GM23338 (cell line): Measurements from ENCODE around the gene MAN2A2. TPM values are rescaled to one million over a fixed set of nuclear protein-coding genes. Genes with fewer than 3 reads are reported as not detected.

Experiments
- ATAC-seq: fragments of 200-7000 bp; cut with Tn5 transposase; 3 replicates; pipeline ENCODE4 v1.9.1; 2020
- DNase-seq: peaks from one replicate; pipeline ENCODE4 v3.0.0-alpha.2; 2015; ENCODE audit warnings: low spot score
- H2AFZ ChIP-seq: fragments of 200-600 bp; sonication (generic); 2 replicates; pipeline ENCODE4 v1.8.0; 2016; ENCODE audit warnings: antibody characterized with exemption, mild to moderate bottlenecking, moderate library complexity
- H3F3A ChIP-seq: fragments of 200-600 bp; sonication (generic); replicated peaks from 2 replicates; pipeline ENCODE4 v1.8.0; 2017; ENCODE audit warnings: antibody characterized with exemption, mixed run types, low read depth
- H3K27ac ChIP-seq: fragments of 200-600 bp; sonication (generic); 2 replicates; pipeline ENCODE4 v1.6.1; 2016; ENCODE audit warnings: low read depth
- H3K27me3 ChIP-seq: fragments of 200-600 bp; sonication (generic); 2 replicates; pipeline ENCODE4 v1.8.0; 2016; ENCODE audit warnings: mild to moderate bottlenecking, mixed run types, moderate library complexity; ENCODE audit not compliant: insufficient read depth
- H3K36me3 ChIP-seq: fragments of 200-600 bp; sonication (generic); 2 replicates; pipeline ENCODE4 v1.8.0; 2016; ENCODE audit warnings: mild to moderate bottlenecking; ENCODE audit not compliant: insufficient read depth
- H3K4me1 ChIP-seq: fragments of 200-600 bp; sonication (generic); 2 replicates; pipeline ENCODE4 v1.8.0; 2016; ENCODE audit warnings: mild to moderate bottlenecking, moderate library complexity; ENCODE audit not compliant: insufficient read depth
- H3K4me2 ChIP-seq: fragments of 200-600 bp; sonication (generic); 2 replicates; pipeline ENCODE4 v1.7.1; 2017; ENCODE audit warnings: mixed run types
- H3K4me3 ChIP-seq: fragments of 200-600 bp; sonication (generic); 2 replicates; pipeline ENCODE4 v1.6.1; 2016; ENCODE audit warnings: mixed run types
- H3K79me2 ChIP-seq: fragments of 200-600 bp; sonication (generic); replicated peaks from 2 replicates; pipeline ENCODE4 v1.8.0; 2017; ENCODE audit warnings: mild to moderate bottlenecking; ENCODE audit not compliant: insufficient read depth
- H3K9me2 ChIP-seq: fragments of 200-600 bp; sonication (generic); 2 replicates; pipeline ENCODE4 v1.8.0; 2017; ENCODE audit not compliant: insufficient read depth
- H4K20me1 ChIP-seq: fragments of 200-600 bp; sonication (generic); replicated peaks from 2 replicates; pipeline ENCODE4 v1.8.0; 2017; ENCODE audit warnings: mild to moderate bottlenecking; ENCODE audit not compliant: insufficient read depth
- H3K27ac Mint-ChIP-seq: 2 replicates; pipeline ENCODE4 v1.8.0; 2020; ENCODE audit warnings: inconsistent platforms, mild to moderate bottlenecking, moderate library complexity, mixed read lengths
- H3K27me3 Mint-ChIP-seq: 3 replicates; pipeline ENCODE4 v1.8.0; 2022; ENCODE audit warnings: low read depth, mild to moderate bottlenecking, moderate library complexity, mixed read lengths, inconsistent platforms; ENCODE audit not compliant: insufficient read depth, poor library complexity
- H3K36me3 Mint-ChIP-seq: 3 replicates; pipeline ENCODE4 v1.8.0; 2021; ENCODE audit warnings: low read depth, mild to moderate bottlenecking, inconsistent platforms, moderate library complexity, mixed read lengths
- H3K4me1 Mint-ChIP-seq: 3 replicates; pipeline ENCODE4 v1.8.0; 2020; ENCODE audit warnings: mild to moderate bottlenecking, inconsistent platforms, mixed read lengths
- H3K4me3 Mint-ChIP-seq: 3 replicates; pipeline ENCODE4 v1.8.0; 2021; ENCODE audit warnings: moderate library complexity, mild to moderate bottlenecking, inconsistent platforms, mixed read lengths
- H3K9me3 Mint-ChIP-seq: 3 replicates; pipeline ENCODE4 v1.8.0; 2020; ENCODE audit warnings: moderate library complexity, mild to moderate bottlenecking, inconsistent platforms, mixed read lengths
- EZH2phosphoT487 ChIP-seq: fragments of 200-600 bp; sonication (generic); IDR thresholded peaks from one replicate; pipeline ENCODE4 v1.8.1; 2018; ENCODE audit warnings: antibody characterized with exemption; ENCODE audit not compliant: unreplicated experiment
- POLR2AphosphoS5 ChIP-seq: IDR thresholded peaks from 2 replicates; pipeline ENCODE4 v1.6.1; 2016; ENCODE audit warnings: antibody characterized with exemption, low read depth
- ZNF331 ChIP-seq: fragments of 250-450 bp; sonication (Bioruptor Pico); IDR thresholded peaks from 2 replicates; pipeline ENCODE4 v1.5.0; 2020; ENCODE audit warnings: low read depth, mild to moderate bottlenecking, moderate library complexity
- polyA plus RNA-seq: library from polyadenylated mRNA; unstranded; fragments of >200 nt; fragmentation: Nextera tagmentation; extraction: Ambion mirVana; gene quantifications from 2 replicates; pipeline ENCODE4 v1.2.1, GENCODE V29; 2016
- total RNA-seq: library from RNA; depleted of rRNA; stranded (reverse); fragments of >200 nt; shearing (Covaris generic); gene quantifications from 2 replicates; pipeline ENCODE4 v1.2.3, GENCODE V29; 2014
- TF ChIP-seq, protein P1 (sequence below): IDR thresholded peaks from one replicate; pipeline ENCODE4 v1.6.1; 2018; ENCODE audit warnings: antibody characterized with exemption; ENCODE audit not compliant: unreplicated experiment

The MAN2A2 gene
- total and polyA plus RNA-seq, 2 experiments from 2014 or later = 8.2 to 17.1 TPM

GRCh38 chr15:90957031-90957790 is 54.1 kb downstream of the MAN2A2 start:
- peak; percentile 67 for DNase-seq
- peak overlapping the region; percentile 74; the same call in 1 of the 2 replicates for H2AFZ ChIP-seq

GRCh38 chr15:90957791-90958190 is 54.7 kb downstream of the MAN2A2 start:
- peak overlapping the region; percentile 84 for H3K4me2 ChIP-seq
- no peaks in the 10 kb centered on the region for H3K79me2 ChIP-seq
- peaks cover 19% of the 10 kb centered on the region for H3K27me3 Mint-ChIP-seq
- no peak for ATAC-seq
- no peaks in the 10 kb centered on the region; the same call in 2 of the 3 replicates for H3K9me3 Mint-ChIP-seq
- peaks cover 17% of the 10 kb centered on the region; the same call in 1 of the 2 replicates for H3F3A ChIP-seq
- peak overlapping the region; percentile 74; the same call in 1 of the 2 replicates for H2AFZ ChIP-seq
- peaks cover 4% of the 10 kb centered on the region for H3K36me3 ChIP-seq
- H4K20me1 ChIP-seq = 0 out of 2 replicates have a peak, but pooled peaks cover 5% of the 10 kb centered on the region
- H3K4me3 ChIP-seq = peak overlapping the region; percentile 75
- no peaks in the 10 kb centered on the region for H3K9me2 ChIP-seq
- H3K4me1 Mint-ChIP-seq = peaks cover 10% of the 10 kb centered on the region
- H3K27ac ChIP-seq = no peak overlapping the region
- H3K4me1 ChIP-seq = peaks cover 13% of the 10 kb centered on the region
- H3K27me3 ChIP-seq = no peaks in the 10 kb centered on the region
- peak overlapping the region; percentile 80 for H3K4me3 Mint-ChIP-seq
- DNase-seq = no peak
- TF ChIP-seq POLR2AphosphoS5 = no peak
- no peak for TF ChIP-seq EZH2phosphoT487
- TF ChIP-seq, protein P1, sequence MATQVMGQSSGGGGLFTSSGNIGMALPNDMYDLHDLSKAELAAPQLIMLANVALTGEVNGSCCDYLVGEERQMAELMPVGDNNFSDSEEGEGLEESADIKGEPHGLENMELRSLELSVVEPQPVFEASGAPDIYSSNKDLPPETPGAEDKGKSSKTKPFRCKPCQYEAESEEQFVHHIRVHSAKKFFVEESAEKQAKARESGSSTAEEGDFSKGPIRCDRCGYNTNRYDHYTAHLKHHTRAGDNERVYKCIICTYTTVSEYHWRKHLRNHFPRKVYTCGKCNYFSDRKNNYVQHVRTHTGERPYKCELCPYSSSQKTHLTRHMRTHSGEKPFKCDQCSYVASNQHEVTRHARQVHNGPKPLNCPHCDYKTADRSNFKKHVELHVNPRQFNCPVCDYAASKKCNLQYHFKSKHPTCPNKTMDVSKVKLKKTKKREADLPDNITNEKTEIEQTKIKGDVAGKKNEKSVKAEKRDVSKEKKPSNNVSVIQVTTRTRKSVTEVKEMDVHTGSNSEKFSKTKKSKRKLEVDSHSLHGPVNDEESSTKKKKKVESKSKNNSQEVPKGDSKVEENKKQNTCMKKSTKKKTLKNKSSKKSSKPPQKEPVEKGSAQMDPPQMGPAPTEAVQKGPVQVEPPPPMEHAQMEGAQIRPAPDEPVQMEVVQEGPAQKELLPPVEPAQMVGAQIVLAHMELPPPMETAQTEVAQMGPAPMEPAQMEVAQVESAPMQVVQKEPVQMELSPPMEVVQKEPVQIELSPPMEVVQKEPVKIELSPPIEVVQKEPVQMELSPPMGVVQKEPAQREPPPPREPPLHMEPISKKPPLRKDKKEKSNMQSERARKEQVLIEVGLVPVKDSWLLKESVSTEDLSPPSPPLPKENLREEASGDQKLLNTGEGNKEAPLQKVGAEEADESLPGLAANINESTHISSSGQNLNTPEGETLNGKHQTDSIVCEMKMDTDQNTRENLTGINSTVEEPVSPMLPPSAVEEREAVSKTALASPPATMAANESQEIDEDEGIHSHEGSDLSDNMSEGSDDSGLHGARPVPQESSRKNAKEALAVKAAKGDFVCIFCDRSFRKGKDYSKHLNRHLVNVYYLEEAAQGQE = no peak
- peaks cover 40% of the 10 kb centered on the region for H3K36me3 Mint-ChIP-seq
- peak overlapping the region; percentile 71 for H3K27ac Mint-ChIP-seq

More at GRCh38 chr15:90957031-90957790, 54.1 kb downstream of the MAN2A2 start:
- no peaks in the 10 kb centered on the region for H3K79me2 ChIP-seq
- H3K9me2 ChIP-seq = no peaks in the 10 kb centered on the region
- ATAC-seq = peak; percentile 15
- H3F3A ChIP-seq = peaks cover 17% of the 10 kb centered on the region; the same call in 1 of the 2 replicates
- H3K27me3 Mint-ChIP-seq = peaks cover 22% of the 10 kb centered on the region
- peaks cover 2% of the 10 kb centered on the region for H3K36me3 ChIP-seq
- H3K27ac ChIP-seq = no peak overlapping the region
- peak overlapping the region; percentile 75 for H3K4me3 ChIP-seq
- H3K4me3 Mint-ChIP-seq = peak overlapping the region; percentile 83
- TF ChIP-seq POLR2AphosphoS5 (peak; percentile 71; the same call in 1 of the 2 replicates), ZNF331 (no peak)
- H4K20me1 ChIP-seq = 0 out of 2 replicates have a peak, but pooled peaks cover 2% of the 10 kb centered on the region
- no peaks in the 10 kb centered on the region; the same call in 2 of the 3 replicates for H3K9me3 Mint-ChIP-seq
- H3K4me1 Mint-ChIP-seq = peaks cover 10% of the 10 kb centered on the region
- H3K27ac Mint-ChIP-seq = peak overlapping the region; percentile 71; the same call in 1 of the 2 replicates
- peaks cover 13% of the 10 kb centered on the region for H3K4me1 ChIP-seq
- peak overlapping the region; percentile 84 for H3K4me2 ChIP-seq
- H3K36me3 Mint-ChIP-seq = peaks cover 42% of the 10 kb centered on the region
- no peaks in the 10 kb centered on the region for H3K27me3 ChIP-seq
